SH-SY5Y (cell line): ENCODE measurements around the gene ANKRD22.

Source experiments
- GATA2 ChIP-seq: IDR thresholded peaks from 2 replicates; pipeline ENCODE4 v1.6.1; 2011; ENCODE audit warnings: mild to moderate bottlenecking, low read depth, low read length
- GATA3 ChIP-seq: IDR thresholded peaks from 2 replicates; pipeline ENCODE4 v1.6.1; 2011; ENCODE audit warnings: low read depth, mild to moderate bottlenecking, low read length, moderate library complexity

DNA sequence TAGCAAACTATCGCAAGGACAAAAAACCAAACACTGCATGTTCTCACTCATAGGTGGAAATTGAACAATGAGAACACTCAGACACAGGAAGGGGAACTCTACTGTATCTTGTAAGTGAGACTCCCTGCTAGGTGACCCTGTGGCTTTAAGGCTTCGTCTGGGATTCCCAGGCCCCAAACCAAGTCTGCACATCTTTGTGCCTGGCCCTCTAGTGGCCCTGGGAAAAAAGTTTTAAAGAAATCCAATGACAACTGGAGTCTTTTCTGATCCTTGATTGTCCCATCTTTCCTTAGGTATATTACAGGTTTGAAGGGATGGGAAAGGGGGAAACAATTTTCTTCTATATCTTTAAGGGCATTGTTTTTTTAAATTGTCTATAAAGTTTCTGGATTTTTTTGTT is 59.7 kb downstream of the ANKRD22 start:
- TF ChIP-seq GATA2, result no peak
- no peak for TF ChIP-seq GATA3
